PC-3 (cell line): ENCODE measurements around the gene TSTD1. TPM values are rescaled to one million over a fixed set of nuclear protein-coding genes. Genes with fewer than 3 reads are reported as not detected.

Experiments
- ATAC-seq: fragments of 200-7000 bp; cut with Tn5 transposase; 2 replicates; pipeline ENCODE4 v1.9.1; 2020; ENCODE audit warnings: mild to moderate bottlenecking, moderate library complexity
- BruUV-seq: library from RNA; stranded (reverse); fragments of 400-500 nt; replicated peaks from 2 replicates; lab custom pipeline; 2021; lab: Mats Ljungman, UMichigan
- CTCF ChIA-PET: fragments of 300-600 bp; sonication (Branson Sonifier 250); formaldehyde crosslinking; loops from one replicate; lab custom pipeline; 2022; ENCODE audit warnings: antibody characterized with exemption; lab: Charles Lee
- POLR2A ChIA-PET: fragments of 300-600 bp; sonication (Branson Sonifier 250); formaldehyde crosslinking; loops from one replicate; lab custom pipeline; 2022; ENCODE audit warnings: antibody characterized with exemption; ENCODE audit not compliant: unreplicated experiment; lab: Charles Lee
- DNase-seq: peaks from one replicate; pipeline ENCODE4 v3.0.0-alpha.2; 2015
- H2AFZ ChIP-seq: fragments of 300-600 bp; sonication (generic); 2 replicates; pipeline ENCODE4 v1.6.0; 2016; ENCODE audit warnings: antibody characterized with exemption, low read length
- H3F3A ChIP-seq: fragments of 300-600 bp; sonication (generic); one replicate; pipeline ENCODE4 v1.6.0; 2017; ENCODE audit warnings: antibody characterized with exemption, low read length, control low read depth, mild to moderate bottlenecking; ENCODE audit not compliant: unreplicated experiment
- H3K27ac ChIP-seq: fragments of 300-600 bp; sonication (generic); 2 replicates; pipeline ENCODE4 v1.5.1; 2016; ENCODE audit warnings: mild to moderate bottlenecking, low read length
- H3K27me3 ChIP-seq: fragments of 300-600 bp; sonication (generic); 2 replicates; pipeline ENCODE4 v1.6.1; 2016; ENCODE audit warnings: low read length, mixed read lengths
- H3K36me3 ChIP-seq: fragments of 300-600 bp; sonication (generic); 2 replicates; pipeline ENCODE4 v1.6.1; 2016; ENCODE audit warnings: low read depth, mixed run types, low read length, mixed read lengths
- H3K4me1 ChIP-seq: fragments of 300-600 bp; sonication (generic); 2 replicates; pipeline ENCODE4 v1.5.1; 2016; ENCODE audit warnings: low read length; ENCODE audit not compliant: insufficient read depth
- H3K4me2 ChIP-seq: fragments of 300-600 bp; sonication (generic); 2 replicates; pipeline ENCODE4 v1.6.0; 2016; ENCODE audit warnings: low read length
- H3K4me3 ChIP-seq: fragments of 300-600 bp; sonication (generic); 2 replicates; pipeline ENCODE4 v1.5.1; 2016; ENCODE audit warnings: mild to moderate bottlenecking, low read length, mixed read lengths
- H3K79me2 ChIP-seq: fragments of 300-600 bp; sonication (generic); 2 replicates; pipeline ENCODE4 v1.6.1; 2017; ENCODE audit warnings: low read length, mixed read lengths
- H3K9ac ChIP-seq: fragments of 300-600 bp; sonication (generic); 2 replicates; pipeline ENCODE4 v1.6.0; 2016; ENCODE audit warnings: mild to moderate bottlenecking, low read length
- H3K9me2 ChIP-seq: fragments of 300-600 bp; sonication (generic); replicated peaks from 2 replicates; pipeline ENCODE4 v1.6.1; 2016; ENCODE audit warnings: mixed run types, low read length, mixed read lengths
- H3K9me3 ChIP-seq: fragments of 300-600 bp; sonication (generic); 2 replicates; pipeline ENCODE4 v1.6.1; 2016; ENCODE audit warnings: low read length, mixed read lengths
- H4K20me1 ChIP-seq: fragments of 300-600 bp; sonication (generic); 2 replicates; pipeline ENCODE4 v1.6.1; 2016; ENCODE audit warnings: low read length, mixed read lengths
- EZH2 ChIP-seq: fragments of 300-600 bp; sonication (generic); IDR thresholded peaks from one replicate; pipeline ENCODE4 v1.6.1; 2017; ENCODE audit warnings: antibody characterized with exemption, mild to moderate bottlenecking, low read length; ENCODE audit not compliant: unreplicated experiment
- EZH2phosphoT487 ChIP-seq: fragments of 300-600 bp; sonication (generic); IDR thresholded peaks from 2 replicates; pipeline ENCODE4 v1.6.1; 2018; ENCODE audit warnings: mild to moderate bottlenecking, antibody characterized with exemption, low read length, borderline replicate concordance
- intact Hi-C: fragments of 100-400 bp; cut with micrococcal nuclease; formaldehyde crosslinking; loops from 2 replicates; pipeline ENCODE4 v1.9.0; 2023
- total RNA-seq: library from RNA; depleted of rRNA; stranded (reverse); fragments of >200 nt; gene quantifications from 2 replicates; pipeline ENCODE4 v1.2.3, GENCODE V29; 2014
- TF ChIP-seq, protein P1 (sequence below): fragments of 300-600 bp; sonication (generic); conservative IDR thresholded peaks from 2 replicates; pipeline ENCODE4 v1.5.1; 2017; ENCODE audit warnings: antibody characterized with exemption, low read depth, mild to moderate bottlenecking, low read length

Gene TSTD1
- total RNA-seq, 1 experiment from 2014 or later, result 16.5 TPM

DNA sequence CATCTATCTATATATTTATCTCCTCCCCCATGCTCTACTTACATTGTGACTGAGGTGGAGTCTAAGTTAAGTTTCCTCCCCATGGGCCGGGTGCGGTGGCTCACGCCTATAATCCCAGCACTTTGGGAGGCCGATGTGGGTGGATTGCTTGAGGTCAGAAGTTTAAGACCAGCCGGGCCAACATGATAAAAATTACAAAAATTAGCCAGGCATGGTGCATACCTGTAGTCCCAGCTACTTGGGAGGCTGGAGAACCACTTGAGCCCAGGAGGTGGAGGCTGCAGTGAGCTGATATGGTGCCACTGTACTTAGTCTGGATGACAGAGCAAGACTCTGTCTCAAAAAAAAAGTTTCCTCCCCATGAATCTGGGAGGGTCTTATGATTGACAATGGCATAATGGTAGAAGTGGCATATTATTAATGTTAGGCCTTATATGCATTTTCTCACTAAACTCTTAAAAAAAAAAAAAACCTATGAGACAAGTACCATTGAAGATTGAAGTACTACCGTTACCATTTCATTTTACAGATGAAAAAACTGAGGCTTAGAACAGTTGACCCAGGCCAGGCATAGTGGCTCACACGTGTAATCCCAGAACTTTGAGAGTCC is 29.1 kb downstream of the TSTD1 start:
- Histone ChIP-seq H4K20me1 (peaks cover 47% of the 10 kb centered on the region), H3K36me3 (peaks cover 3% of the 10 kb centered on the region; the same call in 1 of the 2 replicates), H3K27ac (no peak overlapping the region), H3K27me3 (no peaks in the 10 kb centered on the region), H3K9me2 (no peaks in the 10 kb centered on the region), H3K9ac (no peak overlapping the region), H3K4me3 (no peak overlapping the region), H3K79me2 (peaks cover 94% of the 10 kb centered on the region), H3K4me2 (no peak overlapping the region), H3K4me1 (peaks cover 17% of the 10 kb centered on the region), H3F3A (no peaks in the 10 kb centered on the region), H2AFZ (no peak overlapping the region), H3K9me3 (no peaks in the 10 kb centered on the region)
- ChIA-PET POLR2A (no interaction called here), CTCF (no interaction called here)
- BruUV-seq, result no TSS peak
- TF ChIP-seq EZH2 (no peak), EZH2phosphoT487 (no peak)
- TF ChIP-seq, protein P1, sequence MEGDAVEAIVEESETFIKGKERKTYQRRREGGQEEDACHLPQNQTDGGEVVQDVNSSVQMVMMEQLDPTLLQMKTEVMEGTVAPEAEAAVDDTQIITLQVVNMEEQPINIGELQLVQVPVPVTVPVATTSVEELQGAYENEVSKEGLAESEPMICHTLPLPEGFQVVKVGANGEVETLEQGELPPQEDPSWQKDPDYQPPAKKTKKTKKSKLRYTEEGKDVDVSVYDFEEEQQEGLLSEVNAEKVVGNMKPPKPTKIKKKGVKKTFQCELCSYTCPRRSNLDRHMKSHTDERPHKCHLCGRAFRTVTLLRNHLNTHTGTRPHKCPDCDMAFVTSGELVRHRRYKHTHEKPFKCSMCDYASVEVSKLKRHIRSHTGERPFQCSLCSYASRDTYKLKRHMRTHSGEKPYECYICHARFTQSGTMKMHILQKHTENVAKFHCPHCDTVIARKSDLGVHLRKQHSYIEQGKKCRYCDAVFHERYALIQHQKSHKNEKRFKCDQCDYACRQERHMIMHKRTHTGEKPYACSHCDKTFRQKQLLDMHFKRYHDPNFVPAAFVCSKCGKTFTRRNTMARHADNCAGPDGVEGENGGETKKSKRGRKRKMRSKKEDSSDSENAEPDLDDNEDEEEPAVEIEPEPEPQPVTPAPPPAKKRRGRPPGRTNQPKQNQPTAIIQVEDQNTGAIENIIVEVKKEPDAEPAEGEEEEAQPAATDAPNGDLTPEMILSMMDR, result no peak
- ATAC-seq (no peak), DNase-seq (no peak)
- intact Hi-C loops, result no loop called here

DNA sequence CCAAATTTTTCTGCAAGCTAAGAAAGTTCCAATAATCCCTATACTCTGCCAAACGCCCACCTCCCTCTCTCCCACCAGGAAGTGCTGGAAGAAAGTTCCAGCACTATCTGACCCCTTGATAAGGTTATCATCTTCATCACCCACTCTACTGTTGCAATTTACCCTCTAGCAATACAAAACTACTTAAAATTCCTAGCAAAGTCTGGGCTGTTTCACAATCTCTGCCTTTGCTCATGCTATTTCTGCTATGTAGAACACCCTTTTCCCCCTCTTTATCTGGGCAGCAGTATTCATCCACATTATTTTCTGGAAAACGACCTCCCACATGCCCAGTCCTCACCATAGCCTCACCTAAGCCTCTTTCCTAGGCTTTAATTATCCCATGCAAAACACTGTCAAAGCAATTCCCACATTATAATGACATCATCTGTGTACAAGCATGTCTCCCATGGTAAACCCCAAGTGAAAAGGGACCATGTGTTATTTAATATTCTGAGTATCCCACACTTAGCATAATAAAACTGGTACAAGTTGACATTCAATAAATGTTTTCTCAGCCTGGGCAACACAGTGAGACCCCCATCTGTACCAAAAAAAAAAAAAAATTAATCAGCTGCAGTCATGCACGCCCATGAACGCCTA is 29.8 kb downstream of the TSTD1 start:
- no peak overlapping the region for H3K4me2 ChIP-seq
- H3K36me3 ChIP-seq, result peaks cover 3% of the 10 kb centered on the region; the same call in 1 of the 2 replicates
- BruUV-seq, result no TSS peak
- no peaks in the 10 kb centered on the region for H3F3A ChIP-seq
- H2AFZ ChIP-seq, result no peak overlapping the region
- no peak overlapping the region for H3K4me3 ChIP-seq
- CTCF ChIA-PET, result no interaction called here
- POLR2A ChIA-PET, result no interaction called here
- H3K4me1 ChIP-seq, result peaks cover 12% of the 10 kb centered on the region
- H3K27me3 ChIP-seq, result no peaks in the 10 kb centered on the region
- TF ChIP-seq, protein P1, result no peak
- no peak for TF ChIP-seq EZH2
- DNase-seq (no peak), ATAC-seq (no peak)
- H4K20me1 ChIP-seq, result peaks cover 41% of the 10 kb centered on the region
- H3K27ac ChIP-seq, result no peak overlapping the region
- H3K79me2 ChIP-seq, result peaks cover 94% of the 10 kb centered on the region
- no peak overlapping the region for H3K9ac ChIP-seq
- H3K9me3 ChIP-seq, result no peaks in the 10 kb centered on the region
- intact Hi-C loops, result no loop called here
- H3K9me2 ChIP-seq, result no peaks in the 10 kb centered on the region

- Histone ChIP-seq H4K20me1 (peaks cover 30% of the 10 kb centered on the region), H3K27ac (no peak overlapping the region), H3K4me2 (no peak overlapping the region), H2AFZ (no peak overlapping the region), H3K4me1 (no peaks in the 10 kb centered on the region), H3K79me2 (peaks cover 85% of the 10 kb centered on the region), H3K9ac (no peak overlapping the region), H3K9me2 (no peaks in the 10 kb centered on the region), H3K9me3 (no peaks in the 10 kb centered on the region), H3K36me3 (peaks cover 5% of the 10 kb centered on the region; the same call in 1 of the 2 replicates), H3K27me3 (no peaks in the 10 kb centered on the region), H3K4me3 (no peak overlapping the region), H3F3A (no peaks in the 10 kb centered on the region)
- DNase-seq (no peak), ATAC-seq (no peak)
- BruUV-seq, result no TSS peak
- no peak for TF ChIP-seq EZH2phosphoT487
- TF ChIP-seq, protein P1, result no peak
- no peak for TF ChIP-seq EZH2
- intact Hi-C loops, result no loop called here
- ChIA-PET CTCF (interaction anchor here (0.7 kb wide), 1 partner anchor 10 kb away, joined by 4 read pairs; no protein-coding TSS in a partner anchor), POLR2A (no interaction called here)
Measured at GRCh38 chr1:161007369-161007768, 31.4 kb downstream of the TSTD1 start.
